ENCODE data around the gene MTCH1.
"Not testable (repeated sequence)": the region's sequence is repeated elsewhere in the genome, so short reads cannot be mapped to it uniquely, and the experiment has no call there.

Gene MTCH1

GRCh38 chr6:36968266-36968977 is 17.6 kb downstream of the MTCH1 start:
- DNase-seq: no peak

GRCh38 chr6:36967757-36968156 is 18.2 kb downstream of the MTCH1 start:
- no peak for DNase-seq

- no peak for DNase-seq
Measured at GRCh38 chr6:36967301-36967700, 18.7 kb downstream of the MTCH1 start.

- DNase-seq: no peak
Measured at GRCh38 chr6:36964908-36965307, 21.1 kb downstream of the MTCH1 start.

DNA sequence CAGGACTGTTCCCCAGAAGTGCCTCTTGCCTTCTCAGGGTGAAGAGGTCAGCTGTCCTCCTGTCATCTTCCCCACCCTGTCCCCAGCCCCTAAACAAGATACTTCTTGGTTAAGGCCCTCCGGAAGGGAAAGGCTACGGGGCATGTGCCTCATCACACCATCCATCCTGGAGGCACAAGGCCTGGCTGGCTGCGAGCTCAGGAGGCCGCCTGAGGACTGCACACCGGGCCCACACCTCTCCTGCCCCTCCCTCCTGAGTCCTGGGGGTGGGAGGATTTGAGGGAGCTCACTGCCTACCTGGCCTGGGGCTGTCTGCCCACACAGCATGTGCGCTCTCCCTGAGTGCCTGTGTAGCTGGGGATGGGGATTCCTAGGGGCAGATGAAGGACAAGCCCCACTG is 21.6 kb downstream of the MTCH1 start:
- DNase-seq: no peak

GRCh38 chr6:36963451-36964290 is 22.3 kb downstream of the MTCH1 start:
- DNase-seq: no peak

DNA sequence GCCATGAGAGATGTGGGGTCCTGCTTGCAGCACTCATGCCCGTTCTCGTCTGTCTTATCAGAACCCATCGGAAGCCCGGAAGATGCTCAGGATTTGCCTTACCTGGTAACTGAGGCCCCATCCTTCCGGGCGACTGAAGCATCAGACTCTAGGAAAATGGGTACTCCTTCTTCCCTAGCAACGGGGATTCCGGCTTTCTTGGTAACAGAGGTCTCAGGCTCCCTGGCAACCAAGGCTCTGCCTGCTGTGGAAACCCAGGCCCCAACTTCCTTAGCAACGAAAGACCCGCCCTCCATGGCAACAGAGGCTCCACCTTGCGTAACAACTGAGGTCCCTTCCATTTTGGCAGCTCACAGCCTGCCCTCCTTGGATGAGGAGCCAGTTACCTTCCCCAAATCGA is 23.1 kb downstream of the MTCH1 start:
- peak; percentile 78 for DNase-seq

GRCh38 chr6:36961441-36962435 is 24.3 kb downstream of the MTCH1 start:
- no peak for DNase-seq

GRCh38 chr6:36959555-36960250 is 26.3 kb downstream of the MTCH1 start:
- DNase-seq: no peak

DNA sequence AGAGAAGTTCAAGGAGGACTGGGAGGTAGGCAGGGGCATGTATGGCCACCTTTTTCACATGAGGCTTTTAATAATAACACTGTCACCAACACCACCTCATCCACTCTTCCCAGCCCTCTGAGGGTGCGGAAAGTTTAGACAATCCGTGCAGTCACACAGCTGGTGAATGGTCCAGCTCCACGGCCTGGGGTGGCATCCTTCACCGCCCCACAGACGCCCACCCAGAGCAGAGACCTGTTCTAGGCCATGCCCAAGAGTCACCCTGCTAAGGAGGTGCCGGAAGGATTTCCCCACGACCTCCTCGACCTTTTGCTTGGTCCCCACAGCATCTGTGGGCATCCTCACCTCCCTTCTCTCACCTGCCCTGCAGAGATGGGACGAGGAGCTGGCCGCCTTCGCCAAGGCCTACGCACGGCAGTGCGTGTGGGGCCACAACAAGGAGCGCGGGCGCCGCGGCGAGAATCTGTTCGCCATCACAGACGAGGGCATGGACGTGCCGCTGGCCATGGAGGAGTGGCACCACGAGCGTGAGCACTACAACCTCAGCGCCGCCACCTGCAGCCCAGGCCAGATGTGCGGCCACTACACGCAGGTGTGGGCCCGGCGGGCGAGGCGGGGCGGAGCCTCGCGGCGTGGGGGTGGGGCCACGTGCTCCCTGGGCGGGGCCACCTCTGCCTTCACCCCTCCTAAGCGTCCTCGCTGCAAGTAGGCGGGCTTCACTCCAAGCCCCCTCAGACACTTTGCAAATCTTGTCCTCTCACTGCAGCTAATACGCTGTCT is 27.0 kb downstream of the MTCH1 start:
- DNase-seq: no peak

GRCh38 chr6:36957773-36958271 is 28.2 kb downstream of the MTCH1 start:
- no peak for DNase-seq

- DNase-seq: no peak
Measured at GRCh38 chr6:36956446-36956820, 29.6 kb downstream of the MTCH1 start.

- DNase-seq: no peak
Measured at GRCh38 chr6:36955671-36956445, 30.1 kb downstream of the MTCH1 start.

GRCh38 chr6:36955136-36955535 is 30.9 kb downstream of the MTCH1 start:
- no peak for DNase-seq

DNA sequence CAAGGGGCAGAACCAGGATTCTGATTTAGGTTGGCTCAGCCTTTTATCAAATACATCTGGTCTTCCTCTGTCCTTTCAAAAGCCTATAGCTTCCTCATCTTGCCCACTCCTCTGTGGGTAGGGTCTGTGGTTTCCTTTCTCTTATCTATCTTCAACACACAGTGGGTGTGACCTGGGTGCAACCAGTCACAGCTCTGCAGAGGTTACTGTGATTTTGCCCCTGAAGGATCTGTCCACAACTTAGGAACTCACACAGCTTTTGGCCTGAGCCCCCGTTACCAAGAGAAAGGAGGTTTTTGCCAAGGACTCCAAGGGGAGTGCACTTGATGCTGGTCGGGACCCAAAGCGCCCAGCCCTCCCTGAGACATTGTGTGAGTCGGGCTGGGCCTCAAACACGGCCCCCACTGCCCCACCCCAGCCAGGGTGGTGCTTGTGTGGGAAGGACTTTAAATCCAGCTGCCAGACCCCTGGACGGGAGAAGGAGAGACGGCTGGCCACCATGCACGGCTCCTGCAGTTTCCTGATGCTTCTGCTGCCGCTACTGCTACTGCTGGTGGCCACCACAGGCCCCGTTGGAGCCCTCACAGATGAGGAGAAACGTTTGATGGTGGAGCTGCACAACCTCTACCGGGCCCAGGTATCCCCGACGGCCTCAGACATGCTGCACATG is 31.6 kb downstream of the MTCH1 start, which contains the start of gene PI16:
TSS of gene PI16 (plus strand) at position 477 of the 670 bp plus-strand sequence. CDS start at position 500, 23 bp downstream.
- no peak for DNase-seq

- no peak for DNase-seq
Measured at GRCh38 chr6:36953931-36954261, 32.1 kb downstream of the MTCH1 start.

- no peak for DNase-seq
Measured at GRCh38 chr6:36949636-36950035, 36.4 kb downstream of the MTCH1 start.

- DNase-seq: not testable (repeated sequence)
Measured at GRCh38 chr6:36949076-36949475, 36.9 kb downstream of the MTCH1 start.

GRCh38 chr6:36947570-36948351 is 38.2 kb downstream of the MTCH1 start:
- no peak for DNase-seq
